Measurements from ENCODE around the gene EPHA7.

GRCh38 chr6:93417421-93418013, 1.8 kb downstream of the EPHA7 start:
- TF ChIP-seq, protein P1, sequence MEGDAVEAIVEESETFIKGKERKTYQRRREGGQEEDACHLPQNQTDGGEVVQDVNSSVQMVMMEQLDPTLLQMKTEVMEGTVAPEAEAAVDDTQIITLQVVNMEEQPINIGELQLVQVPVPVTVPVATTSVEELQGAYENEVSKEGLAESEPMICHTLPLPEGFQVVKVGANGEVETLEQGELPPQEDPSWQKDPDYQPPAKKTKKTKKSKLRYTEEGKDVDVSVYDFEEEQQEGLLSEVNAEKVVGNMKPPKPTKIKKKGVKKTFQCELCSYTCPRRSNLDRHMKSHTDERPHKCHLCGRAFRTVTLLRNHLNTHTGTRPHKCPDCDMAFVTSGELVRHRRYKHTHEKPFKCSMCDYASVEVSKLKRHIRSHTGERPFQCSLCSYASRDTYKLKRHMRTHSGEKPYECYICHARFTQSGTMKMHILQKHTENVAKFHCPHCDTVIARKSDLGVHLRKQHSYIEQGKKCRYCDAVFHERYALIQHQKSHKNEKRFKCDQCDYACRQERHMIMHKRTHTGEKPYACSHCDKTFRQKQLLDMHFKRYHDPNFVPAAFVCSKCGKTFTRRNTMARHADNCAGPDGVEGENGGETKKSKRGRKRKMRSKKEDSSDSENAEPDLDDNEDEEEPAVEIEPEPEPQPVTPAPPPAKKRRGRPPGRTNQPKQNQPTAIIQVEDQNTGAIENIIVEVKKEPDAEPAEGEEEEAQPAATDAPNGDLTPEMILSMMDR (IDR thresholded peaks at IDR 0.05), result no peak
- TF ChIP-seq POLR2A (IDR thresholded peaks at IDR 0.05) (no peak), POLR2AphosphoS5 (IDR thresholded peaks at IDR 0.05) (no peak)

Measured in breast epithelium (tissue), 3 donors.